Large intestine (tissue), 12 donors: ENCODE measurements around the gene PALLD. TPM values are rescaled to one million over a fixed set of nuclear protein-coding genes. Genes with fewer than 3 reads are reported as not detected.
"Not testable (repeated sequence)": the region's sequence is repeated elsewhere in the genome, so short reads cannot be mapped to it uniquely, and the experiment has no call there.

Source experiments
- DNase-seq, 2 donors: peaks; one replicate each; pipeline versions ENCODE4 v3.0.0 to v3.0.0-alpha.2; 2013
- H3K27ac ChIP-seq: one replicate; pipeline ENCODE4 v1.5.1; 2013; ENCODE audit warnings: low read length
- H3K27me3 ChIP-seq: 2 replicates; pipeline ENCODE4 v1.6.1; 2013; ENCODE audit warnings: low read length; ENCODE audit not compliant: control insufficient read depth, insufficient read depth
- H3K36me3 ChIP-seq: 2 replicates; pipeline ENCODE4 v1.6.1; 2013; ENCODE audit warnings: low read length; ENCODE audit not compliant: control insufficient read depth, insufficient read depth
- H3K4me1 ChIP-seq: one replicate; pipeline ENCODE4 v1.6.1; 2013; ENCODE audit warnings: low read length; ENCODE audit not compliant: control insufficient read depth, insufficient read depth
- H3K4me3 ChIP-seq: one replicate; pipeline ENCODE4 v1.5.1; 2013; ENCODE audit warnings: low read length
- H3K9me3 ChIP-seq: one replicate; pipeline ENCODE4 v1.6.1; 2013; ENCODE audit warnings: mild to moderate bottlenecking, low read depth, low read length, moderate library complexity; ENCODE audit not compliant: control insufficient read depth
- WGBS: methylation state at CpG from one replicate; pipeline ENCODE4 v1.1.5; 2013; ENCODE audit warnings: low lambda C conversion rate; ENCODE audit not compliant: insufficient coverage; 5-methylcytosine and 5-hydroxymethylcytosine counted together
- long read RNA-seq, 11 donors: transcript quantifications; one replicate each; lab custom pipeline, GENCODE V29; 2026
- polyA plus RNA-seq: library from polyadenylated mRNA; unstranded; fragments of 120-200 nt; gene quantifications from one replicate; pipeline ENCODE4 v1.2.1, GENCODE V29; 2013

PALLD gene
- 59.7 TPM for polyA plus RNA-seq
- long read RNA-seq, donor 1, full-length matches to known transcripts: 5 of 18 reads
- long read RNA-seq, donor 1, partial matches to known transcripts: 13 of 18 reads
- long read RNA-seq, donor 1, other reads (novel, unspliced or antisense): 0 of 18 reads
- long read RNA-seq, donor 2, full-length matches to known transcripts: 7 of 90 reads
- long read RNA-seq, donor 2, partial matches to known transcripts: 83 of 90 reads
- long read RNA-seq, donor 2, other reads (novel, unspliced or antisense): 0 of 90 reads
- long read RNA-seq, donor 3, full-length matches to known transcripts: 1 of 39 reads
- long read RNA-seq, donor 3, partial matches to known transcripts: 16 of 39 reads
- long read RNA-seq, donor 3, other reads (novel, unspliced or antisense): 22 of 39 reads
- long read RNA-seq, donor 4: 0 reads
- long read RNA-seq, donor 5, full-length matches to known transcripts: 8 of 19 reads
- long read RNA-seq, donor 5, partial matches to known transcripts: 11 of 19 reads
- long read RNA-seq, donor 5, other reads (novel, unspliced or antisense): 0 of 19 reads
- long read RNA-seq, donor 6, full-length matches to known transcripts: 7 of 35 reads
- long read RNA-seq, donor 6, partial matches to known transcripts: 19 of 35 reads
- long read RNA-seq, donor 6, other reads (novel, unspliced or antisense): 9 of 35 reads
- long read RNA-seq, donor 7, full-length matches to known transcripts: 7 of 29 reads
- long read RNA-seq, donor 7, partial matches to known transcripts: 22 of 29 reads
- long read RNA-seq, donor 7, other reads (novel, unspliced or antisense): 0 of 29 reads
- long read RNA-seq, donor 8, full-length matches to known transcripts: 9 of 55 reads
- long read RNA-seq, donor 8, partial matches to known transcripts: 36 of 55 reads
- long read RNA-seq, donor 8, other reads (novel, unspliced or antisense): 10 of 55 reads
- long read RNA-seq, donor 9, full-length matches to known transcripts: 4 of 18 reads
- long read RNA-seq, donor 9, partial matches to known transcripts: 14 of 18 reads
- long read RNA-seq, donor 9, other reads (novel, unspliced or antisense): 0 of 18 reads
- long read RNA-seq, donor 10, full-length matches to known transcripts: 4 of 12 reads
- long read RNA-seq, donor 10, partial matches to known transcripts: 8 of 12 reads
- long read RNA-seq, donor 10, other reads (novel, unspliced or antisense): 0 of 12 reads
- long read RNA-seq, donor 11, full-length matches to known transcripts: 10 of 21 reads
- long read RNA-seq, donor 11, partial matches to known transcripts: 11 of 21 reads
- long read RNA-seq, donor 11, other reads (novel, unspliced or antisense): 0 of 21 reads

DNA sequence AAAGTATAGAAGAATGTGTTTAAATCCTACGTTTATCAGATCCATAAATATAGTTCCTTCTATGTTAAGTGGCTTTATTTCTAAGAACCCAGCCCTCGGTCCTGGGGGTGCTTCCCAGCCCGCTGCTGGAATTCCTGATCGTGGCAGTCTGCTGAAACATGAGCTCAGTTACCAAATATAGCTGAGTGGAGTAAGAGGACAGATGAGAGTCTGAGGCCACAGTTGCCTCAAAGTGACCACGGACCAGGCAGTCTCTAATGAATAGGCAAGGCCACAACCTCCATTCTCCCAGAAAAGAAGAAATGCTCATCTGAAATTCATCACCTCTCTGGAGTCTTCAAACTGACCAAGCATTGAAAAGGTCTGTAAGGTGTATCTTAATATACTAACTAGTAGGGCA is at the start of gene PALLD:
TSS of gene PALLD (plus strand) at position 219 of the 400 bp plus-strand sequence.
- Histone ChIP-seq H3K4me1 (no peaks in the 10 kb centered on the region), H3K36me3 (no peaks in the 10 kb centered on the region), H3K4me3 (no peak within 1 kb of the TSS), H3K9me3 (no peaks in the 10 kb centered on the region), H3K27me3 (no peaks in the 10 kb centered on the region), H3K27ac (no peak within 1 kb of the TSS)
- DNase-seq: no peak
- WGBS: 60% methylated on average over 1 of the region's 5 CpGs

DNA sequence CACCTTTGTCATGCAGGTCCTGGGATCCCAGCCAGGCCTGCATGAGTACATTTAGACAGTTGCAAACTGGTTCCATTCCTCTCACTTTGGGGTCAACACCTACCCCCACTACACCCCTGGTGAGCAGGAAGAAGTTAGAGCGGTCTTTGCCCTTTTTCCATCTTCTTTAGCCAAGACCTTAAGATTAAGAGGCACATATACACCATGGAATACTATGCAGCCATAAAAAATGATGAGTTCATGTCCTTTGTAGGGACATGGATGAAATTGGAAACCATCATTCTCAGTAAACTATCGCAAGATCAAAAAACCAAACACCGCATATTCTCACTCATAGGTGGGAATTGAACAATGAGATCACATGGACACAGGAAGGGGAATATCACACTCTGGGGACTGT is 47.8 kb upstream of the PALLD start:
- WGBS: no CpG with 5 or more reads among the region's 3 CpGs
- not testable (repeated sequence) for H3K27me3 ChIP-seq, DNase-seq, H3K36me3 ChIP-seq, H3K9me3 ChIP-seq, H3K4me1 ChIP-seq, H3K27ac ChIP-seq, H3K4me3 ChIP-seq

DNA sequence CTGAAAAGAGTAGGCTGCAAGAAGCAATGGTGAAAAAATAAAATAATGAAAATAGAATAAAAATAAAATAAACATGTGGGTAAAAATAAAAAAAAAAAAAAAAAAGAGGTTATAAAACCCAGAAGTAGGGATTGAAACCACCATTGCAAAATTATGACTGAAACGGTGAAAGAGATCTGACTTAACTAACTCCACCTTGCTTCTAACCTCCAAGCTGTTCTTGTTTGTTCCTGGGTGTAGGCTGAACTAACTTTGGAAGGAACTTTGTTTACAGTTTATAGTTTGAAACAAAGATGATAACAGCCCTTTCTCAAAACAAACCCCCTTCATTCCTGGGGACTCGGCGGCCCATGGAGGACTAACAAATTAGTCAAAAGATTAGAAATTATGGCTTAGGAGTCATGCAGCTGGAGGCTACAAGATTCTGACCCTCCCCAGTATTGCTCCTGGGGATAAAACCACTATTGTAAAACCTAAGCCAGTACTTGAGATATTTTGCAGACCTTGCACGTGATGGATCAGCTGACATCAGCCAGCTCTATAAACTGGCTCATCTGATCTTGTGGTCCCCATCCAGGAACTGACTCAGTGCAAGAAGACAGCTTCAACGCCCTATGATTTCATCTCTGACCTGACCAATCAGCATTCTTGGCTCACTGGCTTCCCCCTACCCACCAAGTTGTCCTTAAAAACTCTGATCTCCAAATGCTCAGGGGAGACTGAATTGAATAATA is 47.0 kb upstream of the PALLD start:
- Histone ChIP-seq H3K36me3 (peaks cover 6% of the 10 kb centered on the region), H3K4me1 (no peaks in the 10 kb centered on the region), H3K4me3 (no peak overlapping the region), H3K9me3 (no peaks in the 10 kb centered on the region), H3K27me3 (no peaks in the 10 kb centered on the region), H3K27ac (no peak overlapping the region)
- peak in 1 of 2 donors; percentile 23 for DNase-seq
- no CpG with 5 or more reads among the region's 5 CpGs for WGBS

GRCh38 chr4:168451331-168451730 is 45.5 kb upstream of the PALLD start:
- WGBS: 100% methylated on average over 1 of the region's 2 CpGs
- no peak overlapping the region for H3K4me3 ChIP-seq
- peaks cover 12% of the 10 kb centered on the region for H3K36me3 ChIP-seq

GRCh38 chr4:168451744-168452390 is 45.0 kb upstream of the PALLD start:
- peaks cover 14% of the 10 kb centered on the region for H3K36me3 ChIP-seq
- WGBS: 100% methylated on average over 1 of the region's 1 CpG
- H3K27me3 ChIP-seq: no peaks in the 10 kb centered on the region
- no peaks in the 10 kb centered on the region for H3K9me3 ChIP-seq
- peak in 1 of 2 donors; percentile 32 for DNase-seq
- H3K4me3 ChIP-seq: no peak overlapping the region
- no peaks in the 10 kb centered on the region for H3K4me1 ChIP-seq
- H3K27ac ChIP-seq: no peak overlapping the region

More at GRCh38 chr4:168451331-168451730, 45.5 kb upstream of the PALLD start:
- H3K27ac ChIP-seq: no peak overlapping the region
- no peaks in the 10 kb centered on the region for H3K9me3 ChIP-seq
- no peaks in the 10 kb centered on the region for H3K27me3 ChIP-seq
- no peaks in the 10 kb centered on the region for H3K4me1 ChIP-seq
- DNase-seq: no peak

DNA sequence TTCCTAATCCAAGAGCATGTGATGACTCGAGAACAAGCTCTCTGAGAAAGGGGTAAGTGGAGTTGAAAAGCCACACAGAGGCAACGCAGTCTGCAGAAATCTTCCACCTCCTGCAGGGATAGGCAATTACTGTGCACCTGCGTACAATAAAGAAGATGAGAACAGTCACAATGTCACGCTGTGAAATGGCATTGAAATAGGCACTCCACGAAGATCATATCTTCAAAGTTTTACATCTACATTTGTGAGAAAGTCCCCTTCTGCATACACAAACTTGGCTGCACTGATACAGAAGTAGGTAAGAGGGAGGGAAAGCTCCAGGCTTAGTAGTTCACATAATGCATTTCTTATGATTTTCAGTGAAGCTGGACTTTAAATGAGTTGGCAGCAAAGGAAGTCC is 43.7 kb upstream of the PALLD start:
- Histone ChIP-seq H3K36me3 (peaks cover 15% of the 10 kb centered on the region), H3K4me3 (no peak overlapping the region), H3K4me1 (no peaks in the 10 kb centered on the region)

DNA sequence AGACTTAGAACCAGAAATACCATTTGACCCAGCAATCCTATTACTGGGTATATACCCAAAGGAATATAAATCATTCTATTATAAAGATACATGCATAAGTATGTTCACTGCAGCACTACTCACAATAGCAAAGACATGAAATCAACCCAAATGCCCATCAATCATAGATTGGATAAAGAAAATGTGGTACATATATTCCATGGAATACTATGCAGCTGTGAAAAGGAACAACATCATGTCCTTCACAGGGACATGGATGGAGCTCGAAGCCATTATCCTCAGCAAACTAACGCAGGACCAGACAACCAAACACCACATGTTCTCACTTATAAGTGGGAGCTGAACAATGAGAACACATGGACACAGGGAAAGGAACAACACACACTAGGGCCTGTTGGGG is 38.6 kb upstream of the PALLD start:
- H3K4me3 ChIP-seq, H3K9me3 ChIP-seq, DNase-seq, H3K4me1 ChIP-seq, H3K27ac ChIP-seq, H3K27me3 ChIP-seq: not testable (repeated sequence)
- WGBS: no CpG with 5 or more reads among the region's 2 CpGs
- peaks cover 17% of the 10 kb centered on the region for H3K36me3 ChIP-seq

More for the DNA sequence above, 43.7 kb upstream of the PALLD start:
- WGBS: no CpG with 5 or more reads among the region's 5 CpGs
- Histone ChIP-seq H3K27ac (no peak overlapping the region), H3K9me3 (no peaks in the 10 kb centered on the region), H3K27me3 (no peaks in the 10 kb centered on the region)
- no peak for DNase-seq

DNA sequence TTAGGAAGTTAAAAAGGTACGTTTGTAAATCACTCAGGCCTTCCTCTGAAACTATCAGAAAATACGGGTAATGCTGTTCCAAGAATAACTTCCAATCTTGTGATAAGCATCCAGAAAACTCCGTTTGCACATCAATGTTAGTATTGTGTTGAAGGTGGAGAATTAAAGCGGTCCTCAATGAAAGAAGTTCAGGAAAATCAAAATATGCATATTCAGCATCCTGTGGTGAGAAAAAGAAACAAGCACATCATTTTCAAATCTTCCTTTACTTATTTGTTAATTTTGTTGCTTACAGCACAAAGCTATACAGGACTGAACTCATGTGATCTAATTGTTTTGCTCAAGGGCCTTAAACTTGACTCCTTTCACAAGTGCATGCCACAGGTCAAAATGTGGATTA is 35.0 kb upstream of the PALLD start:
- no peaks in the 10 kb centered on the region for H3K9me3 ChIP-seq
- H3K4me3 ChIP-seq: no peak overlapping the region
- no peak for DNase-seq
- H3K27me3 ChIP-seq: no peaks in the 10 kb centered on the region
- H3K4me1 ChIP-seq: no peaks in the 10 kb centered on the region
- peaks cover 7% of the 10 kb centered on the region for H3K36me3 ChIP-seq
- WGBS: no CpG with 5 or more reads among the region's 4 CpGs
- no peak overlapping the region for H3K27ac ChIP-seq

GRCh38 chr4:168472920-168473319 is 23.9 kb upstream of the PALLD start:
- H3K4me1 ChIP-seq: no peaks in the 10 kb centered on the region
- H3K4me3 ChIP-seq: no peak overlapping the region
- no peak for DNase-seq
- peaks cover 18% of the 10 kb centered on the region for H3K36me3 ChIP-seq
- H3K27ac ChIP-seq: no peak overlapping the region
- no peaks in the 10 kb centered on the region for H3K27me3 ChIP-seq
- H3K9me3 ChIP-seq: no peaks in the 10 kb centered on the region
- WGBS: 100% methylated on average over 1 of the region's 2 CpGs
